Activated naive CD4-positive, alpha-beta T cell treated with Interleukin-2 at 50 U/mL for 16 hours (primary cell): ENCODE data around the gene TLR4.

Experiments used
- DNase-seq: peaks from one replicate; pipeline ENCODE4 v3.0.0-alpha.2; 2020

TLR4 gene

GRCh38 chr9:117715411-117715989 lies 11.3 kb downstream of the TLR4 start:
- no peak for DNase-seq

- DNase-seq: no peak
Measured at GRCh38 chr9:117718085-117718484, 13.9 kb downstream of the TLR4 start.

GRCh38 chr9:117718701-117719100 lies 14.5 kb downstream of the TLR4 start:
- no peak for DNase-seq

GRCh38 chr9:117719161-117719920 lies 15.1 kb downstream of the TLR4 start:
- no peak for DNase-seq

GRCh38 chr9:117720066-117720465 lies 15.9 kb downstream of the TLR4 start:
- DNase-seq: no peak

- no peak for DNase-seq
Measured at GRCh38 chr9:117720555-117720954, 16.4 kb downstream of the TLR4 start.

- no peak for DNase-seq
Measured at GRCh38 chr9:117720987-117721386, 16.8 kb downstream of the TLR4 start.

- no peak for DNase-seq
Measured at GRCh38 chr9:117722108-117722761, 18.0 kb downstream of the TLR4 start.

- no peak for DNase-seq
Measured at GRCh38 chr9:117723986-117724625, 19.9 kb downstream of the TLR4 start.

GRCh38 chr9:117725426-117725887 lies 21.3 kb downstream of the TLR4 start:
- no peak for DNase-seq

GRCh38 chr9:117729375-117729774 lies 25.2 kb downstream of the TLR4 start:
- DNase-seq: no peak

GRCh38 chr9:117732494-117732893 lies 28.3 kb downstream of the TLR4 start:
- DNase-seq: no peak

- no peak for DNase-seq
Measured at GRCh38 chr9:117733465-117733864, 29.3 kb downstream of the TLR4 start.

- no peak for DNase-seq
Measured at GRCh38 chr9:117734082-117734481, 29.9 kb downstream of the TLR4 start.

- no peak for DNase-seq
Measured at GRCh38 chr9:117734523-117735314, 30.5 kb downstream of the TLR4 start.

GRCh38 chr9:117737721-117738226 lies 33.6 kb downstream of the TLR4 start:
- DNase-seq: no peak

- DNase-seq: no peak
Measured at GRCh38 chr9:117739206-117739605, 35.0 kb downstream of the TLR4 start.

GRCh38 chr9:117739624-117740347 lies 35.6 kb downstream of the TLR4 start:
- DNase-seq: no peak

- no peak for DNase-seq
Measured at GRCh38 chr9:117742131-117742530, 37.9 kb downstream of the TLR4 start.

- DNase-seq: no peak
Measured at GRCh38 chr9:117744369-117744768, 40.2 kb downstream of the TLR4 start.

- DNase-seq: no peak
Measured at GRCh38 chr9:117744856-117745389, 40.7 kb downstream of the TLR4 start.

- DNase-seq: no peak
Measured at GRCh38 chr9:117745598-117745997, 41.4 kb downstream of the TLR4 start.
